Placental pericyte (primary cell): ENCODE data around the gene NPY. TPM values are rescaled to one million over a fixed set of nuclear protein-coding genes. Genes with fewer than 3 reads are reported as not detected.

Experiments used
- total RNA-seq: library from RNA; depleted of rRNA; stranded (reverse); fragments of >200 nt; gene quantifications from 2 replicates; pipeline ENCODE4 v1.2.3, GENCODE V29; 2012

The NPY gene
- not detected in 2 replicates for total RNA-seq

GRCh38 chr7:24283897-24284698 lies at the start of gene NPY:
NPY (plus strand) TSS chr7:24284190; CDS start chr7:24285241, 1,051 bp downstream.

